GM12874 (cell line): Measurements from ENCODE around the gene ESPNL.

Experiments
- CTCF ChIP-seq: IDR thresholded peaks from 2 replicates; pipeline ENCODE4 v1.5.1; 2011; ENCODE audit warnings: low read depth, mild to moderate bottlenecking, control low read depth, low read length, moderate library complexity; ENCODE audit not compliant: insufficient read depth

ESPNL gene

GRCh38 chr2:238061315-238062202 lies 38.6 kb upstream of the ESPNL start:
- no peak for TF ChIP-seq CTCF

GRCh38 chr2:238063414-238064189 lies 36.5 kb upstream of the ESPNL start:
- no peak for TF ChIP-seq CTCF

GRCh38 chr2:238064376-238064775 lies 35.8 kb upstream of the ESPNL start:
- TF ChIP-seq CTCF = no peak

- TF ChIP-seq CTCF = no peak
Measured at GRCh38 chr2:238065071-238065846, 34.9 kb upstream of the ESPNL start.

GRCh38 chr2:238066218-238066617 lies 33.9 kb upstream of the ESPNL start:
- TF ChIP-seq CTCF = no peak

- TF ChIP-seq CTCF = no peak
Measured at GRCh38 chr2:238067939-238068338, 32.2 kb upstream of the ESPNL start.

- no peak for TF ChIP-seq CTCF
Measured at GRCh38 chr2:238069021-238069709, 31.0 kb upstream of the ESPNL start.
